Measurements from ENCODE around the gene ALS2CL. TPM values are rescaled to one million over a fixed set of nuclear protein-coding genes. Genes with fewer than 3 reads are reported as not detected.

ALS2CL gene
- total RNA-seq, 4 donors from 2014 or later: 55.8 to 68.5 (median 63.7) TPM

DNA sequence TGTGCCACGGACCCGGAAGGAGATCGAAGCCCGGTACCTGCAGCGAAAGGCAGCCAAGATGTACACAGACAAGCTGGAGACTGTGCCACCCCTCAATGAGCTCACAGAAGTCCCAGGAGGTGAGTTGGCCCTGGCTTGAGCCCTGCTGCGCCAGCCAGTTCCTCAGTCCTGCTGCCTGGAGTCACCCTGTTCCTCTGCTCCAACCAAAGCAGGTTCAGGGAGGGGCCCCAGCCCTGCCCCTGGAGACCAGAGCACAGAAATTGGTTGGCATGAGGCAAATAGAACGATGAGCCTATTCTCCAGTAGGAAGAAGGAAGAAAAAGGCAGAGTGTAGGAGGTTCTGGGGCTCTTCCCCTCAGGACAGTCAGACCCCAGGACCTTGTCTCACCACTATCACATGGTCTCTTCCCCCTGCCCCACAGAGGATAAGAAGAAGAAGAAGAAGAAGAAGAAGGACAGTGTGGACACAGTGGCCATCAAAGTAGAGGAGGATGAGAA is 15.7 kb upstream of the ALS2CL start:
- Histone ChIP-seq H3K4me1 (no peaks in the 10 kb centered on the region), H3K36me3 (no peaks in the 10 kb centered on the region), H3K27ac (no peak overlapping the region), H3K4me3 (replicated peaks in 1 of 3) (no peak overlapping the region), H3K9me3 (no peaks in the 10 kb centered on the region), H3K27me3 (no peaks in the 10 kb centered on the region)
- DNase-seq: no peak
- intact Hi-C loops (cut with DNase I): loop anchor here (5.0 to 10.0 kb wide), 3 partner anchors 156 to 283 kb away; partner anchors contain the start of gene MYL3
- WGBS, 2 donors: 89 to 97% methylated on average over 7 of the region's 7 CpGs
- TF ChIP-seq POLR2A (IDR thresholded peaks at IDR 0.05): no peak
- TF ChIP-seq, protein P1, sequence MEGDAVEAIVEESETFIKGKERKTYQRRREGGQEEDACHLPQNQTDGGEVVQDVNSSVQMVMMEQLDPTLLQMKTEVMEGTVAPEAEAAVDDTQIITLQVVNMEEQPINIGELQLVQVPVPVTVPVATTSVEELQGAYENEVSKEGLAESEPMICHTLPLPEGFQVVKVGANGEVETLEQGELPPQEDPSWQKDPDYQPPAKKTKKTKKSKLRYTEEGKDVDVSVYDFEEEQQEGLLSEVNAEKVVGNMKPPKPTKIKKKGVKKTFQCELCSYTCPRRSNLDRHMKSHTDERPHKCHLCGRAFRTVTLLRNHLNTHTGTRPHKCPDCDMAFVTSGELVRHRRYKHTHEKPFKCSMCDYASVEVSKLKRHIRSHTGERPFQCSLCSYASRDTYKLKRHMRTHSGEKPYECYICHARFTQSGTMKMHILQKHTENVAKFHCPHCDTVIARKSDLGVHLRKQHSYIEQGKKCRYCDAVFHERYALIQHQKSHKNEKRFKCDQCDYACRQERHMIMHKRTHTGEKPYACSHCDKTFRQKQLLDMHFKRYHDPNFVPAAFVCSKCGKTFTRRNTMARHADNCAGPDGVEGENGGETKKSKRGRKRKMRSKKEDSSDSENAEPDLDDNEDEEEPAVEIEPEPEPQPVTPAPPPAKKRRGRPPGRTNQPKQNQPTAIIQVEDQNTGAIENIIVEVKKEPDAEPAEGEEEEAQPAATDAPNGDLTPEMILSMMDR (IDR thresholded peaks at IDR 0.05): no peak

DNA sequence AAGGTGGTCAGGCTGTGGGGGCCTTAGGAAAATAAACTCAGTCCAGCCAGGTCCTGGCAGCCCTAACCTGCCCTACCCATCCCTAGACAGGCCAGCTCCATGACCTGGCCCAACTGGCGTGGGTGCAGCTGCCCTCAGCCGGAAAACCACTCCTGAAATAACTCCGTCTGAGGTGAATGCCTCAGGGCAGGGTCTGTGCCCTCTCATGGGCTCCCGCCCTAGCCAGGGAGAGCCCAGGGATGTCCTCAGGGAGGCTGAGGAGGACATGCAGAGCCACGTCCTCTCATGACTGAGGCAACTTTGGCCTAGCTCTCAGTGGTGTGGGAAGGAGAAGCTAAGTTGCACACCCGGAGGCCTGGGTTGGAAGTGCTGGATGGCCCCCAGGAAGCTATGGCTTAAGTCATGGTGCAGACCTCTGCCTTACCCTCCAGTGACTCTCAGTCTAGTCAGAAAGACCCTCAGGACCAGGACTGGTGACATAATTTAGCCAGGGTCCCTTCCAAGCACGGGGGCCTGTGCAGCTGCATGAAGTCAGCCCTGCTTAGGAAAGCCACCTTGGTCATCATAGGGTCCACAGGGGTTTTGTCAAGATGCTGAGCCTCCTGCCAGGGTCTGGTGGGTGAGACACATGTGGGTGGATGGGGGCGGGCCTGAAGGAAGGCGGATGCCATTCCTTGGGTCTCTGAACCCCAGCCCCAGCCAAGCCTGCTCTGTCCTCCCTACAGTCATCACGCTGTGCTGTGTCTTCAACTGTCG is 15.1 kb upstream of the ALS2CL start:
- H3K9me3 ChIP-seq: no peaks in the 10 kb centered on the region
- no peak overlapping the region for H3K27ac ChIP-seq
- WGBS, 2 donors: 82 to 84% methylated on average over 9 to 10 of the region's 11 CpGs
- H3K27me3 ChIP-seq: no peaks in the 10 kb centered on the region
- intact Hi-C loops (cut with DNase I): loop anchor here (5.0 to 10.0 kb wide), 3 partner anchors 156 to 284 kb away; partner anchors contain the start of gene MYL3
- no peaks in the 10 kb centered on the region for H3K36me3 ChIP-seq
- no peak for DNase-seq
- no peak overlapping the region for H3K4me3 ChIP-seq (replicated peaks in 1 of 3)
- TF ChIP-seq, protein P1 (IDR thresholded peaks at IDR 0.05): no peak
- TF ChIP-seq POLR2A (IDR thresholded peaks at IDR 0.05): no peak
- no peaks in the 10 kb centered on the region for H3K4me1 ChIP-seq

DNA sequence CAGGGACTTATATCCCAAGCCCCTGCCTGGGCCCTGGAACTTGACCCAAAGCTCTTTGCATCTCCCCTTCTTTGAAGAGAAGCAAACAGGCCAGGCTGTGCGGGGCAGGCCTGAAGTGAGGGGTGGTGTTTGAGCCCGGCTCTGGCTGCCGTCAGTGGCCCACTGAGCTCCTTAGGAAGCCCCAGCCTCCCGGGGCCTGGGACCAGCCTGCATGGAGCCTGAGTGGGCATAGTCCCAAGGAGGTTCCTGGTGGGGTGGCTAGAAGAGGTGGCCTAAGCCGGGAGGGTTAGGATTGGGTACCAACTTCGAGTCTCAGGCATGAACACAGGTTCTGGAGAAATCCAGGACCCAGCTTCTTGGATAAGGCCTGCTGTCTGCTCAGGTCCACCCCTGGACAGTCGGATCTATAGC is 14.1 kb upstream of the ALS2CL start:
- Histone ChIP-seq H3K27me3 (no peaks in the 10 kb centered on the region), H3K4me3 (replicated peaks in 1 of 3) (no peak overlapping the region), H3K36me3 (no peaks in the 10 kb centered on the region), H3K27ac (no peak overlapping the region), H3K4me1 (no peaks in the 10 kb centered on the region), H3K9me3 (no peaks in the 10 kb centered on the region)
- 79 to 84% methylated on average over 4 to 6 of the region's 7 CpGs for WGBS, 2 donors
- intact Hi-C loops (cut with DNase I): loop anchor here (5.0 to 10.0 kb wide), 3 partner anchors 157 to 285 kb away; partner anchors contain the start of gene MYL3
- no peak for TF ChIP-seq POLR2A (IDR thresholded peaks at IDR 0.05)
- TF ChIP-seq, protein P1 (IDR thresholded peaks at IDR 0.05): no peak
- no peak for DNase-seq

DNA sequence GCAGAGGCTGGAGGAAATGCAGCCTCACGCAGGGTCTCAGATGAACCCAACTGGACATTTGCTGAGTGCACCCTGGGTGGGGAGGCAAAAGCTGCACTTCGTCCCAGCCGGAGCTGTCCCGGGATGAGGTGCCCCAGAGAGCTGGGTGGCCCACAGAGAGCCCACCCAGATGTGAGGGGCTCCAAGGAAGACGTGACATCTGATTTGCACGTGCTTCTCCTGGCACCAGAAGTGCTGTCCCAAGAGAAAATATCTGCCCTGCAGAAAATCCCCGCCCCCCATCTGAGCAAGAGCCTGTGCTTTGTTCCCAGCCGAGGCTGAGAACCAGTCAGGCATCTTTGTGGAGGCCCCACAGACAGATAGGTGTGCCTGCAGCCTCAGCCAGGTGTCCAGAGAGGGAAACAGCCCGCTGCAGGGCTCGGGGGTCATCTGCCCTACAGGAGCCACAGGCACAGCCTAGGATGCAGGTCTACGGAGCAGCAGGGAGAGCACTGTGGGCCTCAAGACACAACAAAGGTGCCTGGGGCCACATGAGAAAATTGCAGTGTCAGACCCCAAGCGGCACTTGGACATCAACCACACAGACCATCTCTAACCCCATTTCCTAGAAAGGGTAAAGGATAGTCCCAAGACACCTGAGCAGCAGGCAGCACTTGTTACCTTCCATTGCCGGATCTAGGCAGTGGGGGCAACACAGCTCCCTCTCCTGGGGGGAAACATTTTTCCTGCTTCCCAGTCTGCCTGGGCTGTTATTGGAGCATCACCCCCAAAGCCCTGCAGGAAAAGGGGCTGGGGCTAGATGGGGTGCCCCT is 13.5 kb upstream of the ALS2CL start:
- no peak for DNase-seq
- intact Hi-C loops (cut with DNase I): loop anchor here (5.0 to 10.0 kb wide), 3 partner anchors 158 to 285 kb away; partner anchors contain the start of gene MYL3
- TF ChIP-seq, protein P1 (IDR thresholded peaks at IDR 0.05): no peak
- no peak for TF ChIP-seq POLR2A (IDR thresholded peaks at IDR 0.05)
- Histone ChIP-seq H3K27ac (no peak overlapping the region), H3K27me3 (no peaks in the 10 kb centered on the region), H3K4me3 (replicated peaks in 1 of 3) (no peak overlapping the region), H3K9me3 (no peaks in the 10 kb centered on the region), H3K4me1 (no peaks in the 10 kb centered on the region), H3K36me3 (no peaks in the 10 kb centered on the region)
- 66 to 77% methylated on average over 2 to 12 of the region's 13 CpGs for WGBS, 2 donors

Measured in thyroid gland (tissue), 4 donors.